ENCODE results near the gene BOD1L1. TPM values are rescaled to one million over a fixed set of nuclear protein-coding genes. Genes with fewer than 3 reads are reported as not detected.
A peak's percentile ranks its signal among the peaks of the same experiment; 100 is the strongest.

The BOD1L1 gene
- total RNA-seq, 4 donors from 2014 or later, result 33.7 to 72.2 (median 60.8) TPM

DNA sequence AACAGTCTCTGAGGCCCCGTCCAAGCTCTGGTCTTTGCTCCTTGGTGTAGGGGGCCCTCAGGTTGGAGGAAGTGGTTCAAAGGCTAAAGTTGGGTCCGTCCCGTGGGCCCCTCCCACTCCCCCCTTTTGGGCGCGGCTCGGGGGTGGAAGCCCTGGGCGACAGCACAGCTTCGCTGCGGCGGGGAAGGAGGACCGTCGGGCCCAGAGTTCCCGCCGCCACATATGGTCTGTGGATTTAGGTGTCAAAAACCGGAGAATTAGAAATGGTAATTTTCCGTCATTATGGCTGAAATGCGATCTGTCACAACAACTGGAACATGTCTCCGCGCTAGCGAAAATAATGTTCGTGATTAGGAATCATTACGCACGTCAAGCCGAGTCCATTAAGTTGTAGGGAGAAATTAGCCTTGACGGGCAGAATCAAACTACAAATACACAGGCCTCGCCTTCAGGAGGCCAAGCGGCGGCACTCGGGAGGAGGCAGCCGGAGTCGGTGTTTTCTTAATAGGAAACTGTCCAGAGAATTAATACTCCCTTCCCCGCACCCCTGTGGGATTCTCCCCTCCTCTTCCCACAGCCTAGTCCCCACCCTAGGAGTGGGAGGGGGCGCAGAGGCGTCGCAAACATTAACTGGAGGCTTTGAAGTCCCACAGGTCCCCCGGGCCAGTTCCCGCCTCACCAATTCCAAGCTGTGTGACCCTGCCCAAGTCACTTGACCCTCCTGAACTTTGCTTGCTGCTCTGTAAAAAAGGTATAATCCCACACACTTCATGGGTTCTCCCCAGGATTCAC lies 98.2 kb downstream of the BOD1L1 start:
- H3K4me1 ChIP-seq, result peaks cover 0 to 8% (median 2%) of the 10 kb centered on the region in 4 donors
- no peak overlapping the region for H3K4me3 ChIP-seq
- TF ChIP-seq POLR2A (IDR thresholded peaks at IDR 0.05) (no peak), EP300 (IDR thresholded peaks at IDR 0.05; ENCODE audit: low read depth) (no peak), POLR2AphosphoS5 (IDR thresholded peaks at IDR 0.05) (no peak)
- TF ChIP-seq, protein P1, sequence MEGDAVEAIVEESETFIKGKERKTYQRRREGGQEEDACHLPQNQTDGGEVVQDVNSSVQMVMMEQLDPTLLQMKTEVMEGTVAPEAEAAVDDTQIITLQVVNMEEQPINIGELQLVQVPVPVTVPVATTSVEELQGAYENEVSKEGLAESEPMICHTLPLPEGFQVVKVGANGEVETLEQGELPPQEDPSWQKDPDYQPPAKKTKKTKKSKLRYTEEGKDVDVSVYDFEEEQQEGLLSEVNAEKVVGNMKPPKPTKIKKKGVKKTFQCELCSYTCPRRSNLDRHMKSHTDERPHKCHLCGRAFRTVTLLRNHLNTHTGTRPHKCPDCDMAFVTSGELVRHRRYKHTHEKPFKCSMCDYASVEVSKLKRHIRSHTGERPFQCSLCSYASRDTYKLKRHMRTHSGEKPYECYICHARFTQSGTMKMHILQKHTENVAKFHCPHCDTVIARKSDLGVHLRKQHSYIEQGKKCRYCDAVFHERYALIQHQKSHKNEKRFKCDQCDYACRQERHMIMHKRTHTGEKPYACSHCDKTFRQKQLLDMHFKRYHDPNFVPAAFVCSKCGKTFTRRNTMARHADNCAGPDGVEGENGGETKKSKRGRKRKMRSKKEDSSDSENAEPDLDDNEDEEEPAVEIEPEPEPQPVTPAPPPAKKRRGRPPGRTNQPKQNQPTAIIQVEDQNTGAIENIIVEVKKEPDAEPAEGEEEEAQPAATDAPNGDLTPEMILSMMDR (IDR thresholded peaks at IDR 0.05), result no peak
- no peaks in the 10 kb centered on the region for H3K9me3 ChIP-seq
- WGBS, 2 donors (ENCODE audit: low coverage in 1 of 2), result 42 to 50% methylated on average over 23 to 37 of the region's 37 CpGs
- no peak overlapping the region for H3K27ac ChIP-seq
- in situ Hi-C loops (cut with MboI; ENCODE audit: low pct_ligation_motif_present in 1 of 4, low pct_unique_long_range_greater_than_20kb in 1 of 4, low sequenced_read_pairs in 3 of 4) (no loop called here), intact Hi-C loops (cut with DNase I; ENCODE audit: low total_unique reads) (no loop called here)
- H3K27me3 ChIP-seq, result peaks cover 100% of the 10 kb centered on the region
- no peak for DNase-seq
- H3K36me3 ChIP-seq, result no peaks in the 10 kb centered on the region

DNA sequence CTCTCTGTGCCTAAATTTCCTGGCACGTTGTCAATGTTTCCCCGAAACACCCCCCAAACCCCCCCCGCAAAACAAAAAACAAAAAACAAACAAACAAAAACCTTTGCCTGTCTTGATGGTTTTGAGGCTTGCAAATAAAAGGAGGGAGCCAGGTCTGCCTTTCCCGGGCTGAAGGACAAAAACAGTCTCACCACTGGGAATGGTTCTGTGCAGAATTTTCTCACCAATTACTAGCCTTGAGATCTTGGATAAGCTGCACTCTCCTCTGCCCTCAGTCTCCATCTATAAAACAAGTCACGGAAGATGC lies 98.8 kb downstream of the BOD1L1 start:
- no peaks in the 10 kb centered on the region for H3K9me3 ChIP-seq
- in situ Hi-C loops (cut with MboI; ENCODE audit: low pct_ligation_motif_present in 1 of 4, low pct_unique_long_range_greater_than_20kb in 1 of 4, low sequenced_read_pairs in 3 of 4) (no loop called here), intact Hi-C loops (cut with DNase I; ENCODE audit: low total_unique reads) (no loop called here)
- H3K4me1 ChIP-seq, result peaks cover 0 to 8% (median 2%) of the 10 kb centered on the region in 4 donors
- DNase-seq, result no peak
- H3K4me3 ChIP-seq, result no peak overlapping the region
- WGBS, 2 donors (ENCODE audit: low coverage in 1 of 2), result 5 to 28% methylated on average over 4 to 5 of the region's 5 CpGs
- peaks cover 100% of the 10 kb centered on the region for H3K27me3 ChIP-seq
- TF ChIP-seq POLR2AphosphoS5 (IDR thresholded peaks at IDR 0.05) (no peak), EP300 (IDR thresholded peaks at IDR 0.05; ENCODE audit: low read depth) (no peak), POLR2A (IDR thresholded peaks at IDR 0.05) (no peak)
- TF ChIP-seq, protein P1 (IDR thresholded peaks at IDR 0.05), result no peak
- no peaks in the 10 kb centered on the region for H3K36me3 ChIP-seq
- H3K27ac ChIP-seq, result no peak overlapping the region

DNA sequence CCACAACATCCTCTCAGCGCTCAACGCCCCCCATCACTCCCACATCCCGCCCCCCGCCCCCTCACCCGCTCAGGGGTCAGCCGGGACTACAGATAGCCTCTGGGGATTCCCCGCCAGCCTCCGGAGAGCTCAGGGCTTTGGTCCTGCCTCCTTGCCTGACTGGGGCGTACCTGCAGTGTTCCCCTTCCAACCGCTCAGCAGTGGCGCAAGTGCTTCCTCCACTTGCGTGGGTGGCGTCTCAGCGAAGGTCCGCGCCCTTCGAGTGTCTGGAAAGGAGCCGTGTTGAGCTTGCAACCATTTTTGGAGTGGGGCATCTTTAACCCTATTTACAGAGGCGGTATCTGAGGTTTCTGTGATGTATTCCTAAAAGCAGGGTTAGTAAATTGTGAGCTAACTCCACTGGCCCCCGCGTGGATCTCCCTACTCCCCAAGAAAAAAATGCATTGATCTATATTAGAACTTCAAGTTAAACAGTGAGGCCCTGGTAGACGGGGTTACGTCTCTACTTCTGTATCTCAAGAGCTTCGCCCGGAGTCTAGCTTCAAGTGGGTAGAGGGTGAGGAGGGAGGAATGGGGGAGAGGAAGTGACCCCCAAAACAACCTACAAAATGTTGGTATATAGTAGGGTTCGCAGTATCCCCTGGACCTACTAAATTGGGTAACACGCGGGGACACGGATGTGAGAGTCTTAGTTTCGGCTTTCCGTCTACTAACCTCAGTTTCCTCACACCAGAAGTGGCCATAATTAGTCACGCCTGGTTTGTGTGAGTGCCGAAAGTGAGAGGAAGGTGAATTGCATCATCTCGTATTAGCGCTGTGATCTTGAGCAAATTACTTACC lies 99.3 kb downstream of the BOD1L1 start:
- peaks cover 100% of the 10 kb centered on the region for H3K27me3 ChIP-seq
- WGBS, 2 donors (ENCODE audit: low coverage in 1 of 2), result 14 to 23% methylated on average over 7 to 28 of the region's 35 CpGs
- in situ Hi-C loops (cut with MboI; ENCODE audit: low pct_ligation_motif_present in 1 of 4, low pct_unique_long_range_greater_than_20kb in 1 of 4, low sequenced_read_pairs in 3 of 4), result no loop called here
- H3K9me3 ChIP-seq, result no peaks in the 10 kb centered on the region
- intact Hi-C loops (cut with DNase I; ENCODE audit: low total_unique reads), result no loop called here
- H3K27ac ChIP-seq, result no peak overlapping the region
- H3K4me1 ChIP-seq, result peaks cover 0 to 8% (median 2%) of the 10 kb centered on the region in 4 donors
- DNase-seq, result no peak
- no peak for TF ChIP-seq POLR2AphosphoS5 (IDR thresholded peaks at IDR 0.05)
- no peak for TF ChIP-seq POLR2A (IDR thresholded peaks at IDR 0.05)
- TF ChIP-seq EP300 (IDR thresholded peaks at IDR 0.05; ENCODE audit: low read depth), result no peak
- TF ChIP-seq, protein P1 (IDR thresholded peaks at IDR 0.05), result no peak
- H3K4me3 ChIP-seq, result peak overlapping the region in 1 of 4 donors; percentile 16
- H3K36me3 ChIP-seq, result no peaks in the 10 kb centered on the region

DNA sequence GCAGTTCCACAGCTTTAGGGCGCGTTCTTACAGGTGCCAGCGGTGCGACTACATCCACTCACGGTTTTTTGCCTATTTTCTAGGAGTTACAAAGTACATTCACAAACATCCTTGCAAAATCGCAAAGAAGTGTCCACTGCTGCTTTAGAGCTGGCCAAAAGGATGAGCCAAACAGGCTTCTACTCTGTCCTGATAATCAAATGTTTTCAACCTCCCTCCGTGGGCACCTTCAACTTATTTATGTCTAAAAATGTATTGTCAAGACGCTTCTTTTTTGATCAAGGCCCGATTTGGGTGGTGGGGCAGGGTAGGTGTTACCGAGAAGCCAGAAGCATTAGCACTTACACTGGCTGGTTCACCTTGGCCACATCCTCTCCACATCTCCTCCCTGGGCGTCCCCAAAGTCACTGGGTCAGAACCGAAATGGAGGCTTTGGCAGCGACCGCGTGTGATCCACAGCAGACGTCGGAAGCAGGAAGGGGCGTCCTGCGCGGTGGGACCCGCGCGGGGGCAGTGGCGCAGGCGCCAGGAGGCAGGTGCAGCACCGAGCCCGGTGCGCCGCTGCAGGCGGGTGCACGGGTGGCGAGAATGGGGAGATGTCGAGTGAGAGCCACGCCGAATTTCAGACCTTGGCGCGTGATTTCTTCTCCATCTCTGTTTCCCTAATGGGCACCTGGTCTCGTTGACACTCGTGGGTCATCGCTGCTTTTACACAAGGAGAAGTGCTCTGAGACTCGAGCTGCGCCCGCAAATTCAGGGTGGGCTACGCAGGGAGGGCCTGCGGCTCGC lies 100.1 kb downstream of the BOD1L1 start:
- peaks cover 0 to 8% (median 2%) of the 10 kb centered on the region in 4 donors for H3K4me1 ChIP-seq
- H3K36me3 ChIP-seq, result no peaks in the 10 kb centered on the region
- intact Hi-C loops (cut with DNase I; ENCODE audit: low total_unique reads) (no loop called here), in situ Hi-C loops (cut with MboI; ENCODE audit: low pct_ligation_motif_present in 1 of 4, low pct_unique_long_range_greater_than_20kb in 1 of 4, low sequenced_read_pairs in 3 of 4) (no loop called here)
- H3K4me3 ChIP-seq, result peak overlapping the region in 1 of 4 donors; percentile 16
- H3K9me3 ChIP-seq, result no peaks in the 10 kb centered on the region
- TF ChIP-seq POLR2AphosphoS5 (IDR thresholded peaks at IDR 0.05), result no peak
- TF ChIP-seq EP300 (IDR thresholded peaks at IDR 0.05; ENCODE audit: low read depth), result no peak
- TF ChIP-seq POLR2A (IDR thresholded peaks at IDR 0.05), result no peak
- peaks cover 100% of the 10 kb centered on the region for H3K27me3 ChIP-seq
- WGBS, 2 donors (ENCODE audit: low coverage in 1 of 2), result 30 to 32% methylated on average over 2 to 46 of the region's 46 CpGs
- DNase-seq, result no peak
- no peak overlapping the region for H3K27ac ChIP-seq

All from transverse colon (tissue), 4 donors.